Stimulated activated CD8-positive, alpha-beta memory T cell treated with anti-CD3 and anti-CD28 coated beads, Interleukin-12 subunit alpha, Interleukin-12 subunit beta, amount 100 ng/mL, for 24 hours (primary cell): ENCODE measurements around the gene HES1.

Experiments
- DNase-seq: peaks from one replicate; pipeline ENCODE4 v3.0.0-alpha.2; 2020; ENCODE audit errors: extremely low read depth

Gene HES1

GRCh38 chr3:194102436-194102835 is 33.5 kb upstream of the HES1 start:
- no peak for DNase-seq

- no peak for DNase-seq
These were observed 32.4 kb upstream of the HES1 start for GRCh38 chr3:194103505-194103904.

DNA sequence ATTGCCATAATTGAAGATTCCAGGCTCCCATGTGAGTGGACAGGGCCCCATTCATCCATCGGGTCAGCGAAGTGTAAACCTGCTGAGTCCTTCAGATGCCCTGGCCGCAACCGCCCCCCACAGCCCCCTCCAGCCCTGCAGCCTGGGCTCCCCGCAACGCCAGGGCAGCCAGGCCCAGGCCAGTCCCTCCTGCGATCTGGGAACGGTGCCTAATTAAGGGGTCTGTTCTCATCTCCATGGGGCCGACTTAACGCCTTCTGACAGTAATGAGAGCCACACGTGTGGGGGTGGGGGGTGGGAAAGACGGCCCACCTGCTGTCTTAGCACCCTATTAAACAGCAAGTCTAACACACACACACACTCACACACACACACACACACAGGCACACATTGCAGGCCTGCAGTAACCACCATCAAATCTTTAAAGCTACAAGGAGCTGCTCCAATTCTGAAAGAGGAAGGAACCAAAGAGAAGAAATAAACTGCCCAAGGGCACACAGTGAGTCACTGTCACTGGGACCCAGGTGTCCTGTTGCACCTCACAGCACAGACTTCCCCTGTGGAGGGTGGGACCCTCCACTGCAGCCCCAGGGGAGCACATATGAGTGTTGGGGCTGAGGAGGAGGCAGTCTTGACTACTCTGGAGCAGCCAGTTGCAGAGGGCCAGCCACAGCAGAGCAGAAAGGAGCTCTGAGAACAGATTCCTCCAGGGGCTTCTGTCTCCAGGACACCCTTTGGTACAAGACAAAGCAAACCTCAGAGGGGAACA is 31.8 kb upstream of the HES1 start:
- DNase-seq = no peak

- DNase-seq = no peak
These were observed 30.7 kb upstream of the HES1 start for GRCh38 chr3:194105292-194105691.

- no peak for DNase-seq
These were observed 28.8 kb upstream of the HES1 start for GRCh38 chr3:194107107-194107506.

DNA sequence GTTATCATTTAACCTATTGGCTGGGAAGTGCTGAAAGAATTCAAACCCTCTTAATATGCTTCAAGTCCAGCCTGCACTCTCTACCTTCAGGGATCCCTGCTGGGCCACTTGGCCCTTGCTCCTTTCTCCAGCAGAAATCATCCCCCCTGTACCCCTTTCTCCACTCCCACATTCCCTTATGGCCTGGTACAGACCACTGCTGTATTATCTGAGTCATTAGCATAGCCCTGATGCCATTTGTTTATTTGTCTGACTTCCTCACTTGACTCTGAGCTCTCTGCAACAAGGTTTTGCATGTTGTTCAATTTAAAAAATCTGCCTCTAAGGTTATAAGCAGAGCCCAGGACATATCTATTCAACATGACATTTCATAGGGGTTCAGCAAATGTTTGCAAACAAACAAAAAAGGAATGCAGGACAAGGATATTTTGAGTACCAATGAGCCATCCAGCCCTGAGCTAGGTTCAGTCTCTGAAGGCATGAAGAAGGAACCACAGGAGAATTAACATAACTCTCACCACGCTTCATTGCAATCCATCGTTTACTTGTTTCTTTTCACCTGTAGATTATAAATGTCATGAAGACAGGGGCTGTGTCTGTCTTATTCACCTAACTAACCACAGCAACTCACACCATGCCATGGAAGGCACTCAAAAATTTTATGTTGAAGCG is 26.6 kb upstream of the HES1 start:
- DNase-seq = no peak

DNA sequence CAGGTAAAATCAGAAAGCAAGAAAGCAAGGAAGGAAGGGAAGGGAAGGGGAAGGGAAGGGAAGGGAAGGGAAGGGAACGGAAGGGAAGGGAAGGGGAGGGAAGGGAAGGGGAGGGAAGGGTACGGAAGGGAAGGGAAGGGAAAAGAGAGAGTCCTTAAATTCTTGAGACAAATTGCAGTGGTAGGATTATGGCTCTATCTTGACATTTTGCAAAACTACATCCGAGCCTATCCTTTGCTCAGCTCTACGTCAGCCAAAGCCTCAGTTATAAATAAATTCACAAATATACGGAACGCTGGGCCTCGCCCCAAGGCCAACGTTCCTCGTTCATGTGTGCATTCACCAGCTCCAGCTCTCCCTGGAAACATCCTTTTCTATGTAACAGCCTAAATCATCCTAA is 25.5 kb upstream of the HES1 start:
- DNase-seq = no peak

DNA sequence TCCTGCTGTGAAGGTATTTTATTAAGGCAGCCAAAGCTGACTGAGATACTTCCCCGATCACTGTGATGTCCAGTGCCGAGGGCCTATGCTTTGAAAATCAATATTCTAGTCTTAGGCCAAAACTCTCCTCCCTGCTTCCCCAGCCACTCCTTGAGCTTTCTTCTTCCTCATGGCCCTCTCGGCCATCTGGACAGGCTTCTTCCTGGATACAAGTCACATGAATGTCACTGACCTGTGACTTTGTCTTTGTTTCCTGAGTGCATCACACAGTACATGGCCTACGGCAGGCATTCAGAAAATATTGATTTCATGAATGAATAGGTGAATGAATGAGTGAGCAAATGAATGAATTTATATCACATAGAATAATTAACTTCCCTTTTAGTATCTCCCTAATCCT is 24.6 kb upstream of the HES1 start:
- DNase-seq = no peak

DNA sequence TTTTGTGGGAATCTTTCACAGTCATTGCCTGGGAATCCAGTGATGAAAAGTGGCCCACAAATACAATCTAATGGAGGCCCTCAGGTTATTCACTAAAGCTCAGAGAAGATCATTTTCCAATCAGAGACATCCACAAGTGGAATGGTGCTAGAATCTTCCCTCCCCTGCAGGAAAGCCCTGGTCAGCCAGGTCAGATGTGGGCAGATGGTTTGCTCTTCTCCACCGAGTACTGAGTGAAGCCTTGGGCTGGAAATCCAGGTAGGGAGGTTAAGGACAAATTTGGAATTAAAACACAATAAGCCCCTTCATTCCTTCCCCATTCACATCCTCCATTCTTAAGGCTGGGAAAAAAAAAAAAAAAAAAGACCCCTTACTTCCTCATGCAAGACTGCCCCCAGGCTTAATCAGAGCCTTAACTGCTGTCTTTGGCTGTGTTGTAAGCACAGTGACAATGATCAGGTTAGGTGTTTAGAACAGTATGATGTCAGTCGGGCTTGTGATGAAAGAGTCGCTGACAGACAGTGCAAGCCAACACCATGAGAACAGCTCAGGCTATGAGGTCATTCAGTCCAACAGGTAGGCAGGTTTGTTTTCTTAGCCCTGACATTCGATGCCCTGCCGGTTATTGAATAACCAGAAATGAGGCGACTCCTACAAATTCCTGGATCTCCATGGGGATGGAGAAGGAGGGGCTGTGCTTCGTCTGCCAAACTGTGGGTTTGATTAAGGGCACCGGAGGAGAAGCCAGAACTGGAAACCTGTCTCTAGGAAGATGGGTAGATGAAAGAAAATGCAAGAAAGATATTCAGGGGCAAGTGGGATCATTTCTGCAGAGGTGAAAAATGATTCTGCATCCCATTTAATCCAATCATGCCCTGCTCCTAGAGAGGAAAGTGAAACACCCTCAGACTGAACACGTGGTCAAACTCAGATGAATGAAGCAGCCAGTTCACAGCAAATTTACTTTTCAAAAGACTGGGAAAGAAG is 23.5 kb upstream of the HES1 start:
- no peak for DNase-seq

- DNase-seq = no peak
These were observed 21.8 kb upstream of the HES1 start for GRCh38 chr3:194114123-194114522.

GRCh38 chr3:194117104-194117845 is 18.7 kb upstream of the HES1 start:
- DNase-seq = no peak

DNA sequence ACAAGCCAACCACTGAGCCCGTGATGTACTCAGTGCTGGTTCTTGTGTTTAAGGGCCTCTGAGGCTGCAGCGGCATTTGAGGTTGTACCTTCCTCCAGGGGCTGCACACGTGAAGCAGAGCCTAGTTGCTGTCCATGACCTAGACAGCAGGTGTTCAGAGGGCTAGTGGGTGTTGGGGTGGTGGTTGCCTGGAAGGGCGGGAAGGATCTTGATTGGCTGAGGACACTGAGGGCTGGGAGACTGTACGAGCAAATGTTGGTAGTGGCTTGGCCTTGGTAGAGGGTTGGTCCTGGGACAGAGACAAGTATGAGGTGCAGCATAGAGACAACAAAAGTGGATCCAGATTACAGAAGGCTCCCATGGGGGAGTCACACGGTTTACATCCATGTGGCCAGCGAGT is 17.0 kb upstream of the HES1 start:
- no peak for DNase-seq

DNA sequence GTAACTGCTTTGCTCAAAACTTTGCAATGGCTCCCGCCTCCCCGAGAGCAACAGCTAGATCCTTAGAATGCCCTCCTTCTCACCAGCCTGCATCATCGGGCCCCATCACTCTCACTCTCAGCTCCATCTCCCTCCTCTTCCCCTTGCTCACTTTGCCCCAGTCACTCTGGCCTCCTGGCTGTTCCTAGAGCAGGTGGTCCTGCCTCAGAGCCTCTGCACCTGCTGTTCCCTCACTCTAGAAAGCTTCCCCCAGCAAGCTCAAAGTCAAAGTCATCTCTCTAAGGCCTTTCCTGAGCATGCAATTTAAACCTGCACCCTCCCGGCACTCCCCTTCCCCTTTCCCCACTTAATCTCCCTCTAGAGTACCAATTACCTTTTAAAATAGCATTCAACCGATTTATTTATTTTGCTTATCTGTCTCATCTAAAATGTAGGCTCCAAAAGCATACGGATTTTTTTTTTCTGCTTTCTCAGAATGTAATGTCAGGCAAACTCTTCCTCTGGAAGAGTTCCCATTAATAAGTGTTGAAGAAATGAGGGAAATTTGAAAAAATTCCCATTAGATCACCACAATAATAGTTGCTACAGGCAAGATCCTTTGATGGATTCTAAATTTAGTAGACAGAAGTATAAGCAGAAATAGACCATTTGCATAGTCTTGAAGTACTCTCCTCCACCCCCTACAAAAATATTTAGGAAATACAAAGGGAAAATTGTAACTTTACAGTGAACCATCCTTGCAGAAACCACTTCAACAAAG is 15.9 kb upstream of the HES1 start:
- DNase-seq = no peak

DNA sequence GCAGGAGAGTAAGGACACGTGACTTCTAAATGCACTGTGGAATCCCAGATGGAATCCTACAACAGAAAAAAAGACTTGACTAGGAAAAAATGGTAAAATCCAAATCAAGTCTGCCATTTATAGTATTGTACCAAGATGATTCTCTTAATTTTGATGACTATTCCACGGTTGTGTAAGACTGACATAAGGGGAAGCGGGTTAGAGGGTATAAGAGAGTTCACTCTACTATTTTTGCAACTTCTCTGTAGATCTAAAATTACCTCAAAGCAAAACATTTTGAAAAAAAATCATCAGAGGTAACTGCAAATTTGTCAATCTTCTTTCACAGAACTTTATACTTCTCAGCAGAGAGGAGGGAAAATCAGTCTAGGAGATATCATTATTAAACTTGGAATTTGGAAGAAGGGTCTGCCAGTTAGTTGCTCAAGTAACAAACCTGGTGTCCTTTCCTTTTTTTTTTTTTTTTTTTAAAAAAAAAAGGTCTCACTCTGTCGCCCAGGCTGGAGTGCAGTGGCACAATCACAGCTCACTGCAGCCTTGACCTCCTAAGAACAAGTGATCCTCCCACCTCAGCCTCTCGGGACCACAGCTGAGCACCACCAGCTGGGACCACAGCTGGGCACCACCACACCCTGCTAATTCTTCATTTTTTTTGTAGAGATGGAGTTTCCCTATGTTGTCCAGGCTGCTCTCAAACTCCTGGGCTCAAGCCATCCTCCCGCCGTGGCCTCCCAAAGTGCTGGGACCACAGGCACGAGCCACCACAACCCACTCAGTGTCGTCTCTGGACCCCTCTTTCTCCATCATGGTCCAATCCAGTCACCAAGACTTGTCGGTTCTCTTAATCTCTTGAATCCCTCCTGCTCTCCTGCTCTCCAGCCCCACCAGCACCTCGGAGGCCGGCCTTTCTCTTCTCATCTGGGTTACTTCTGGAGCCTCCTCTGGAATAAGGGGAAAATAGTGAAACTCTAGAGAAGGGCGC is 14.9 kb upstream of the HES1 start:
- DNase-seq = no peak

DNA sequence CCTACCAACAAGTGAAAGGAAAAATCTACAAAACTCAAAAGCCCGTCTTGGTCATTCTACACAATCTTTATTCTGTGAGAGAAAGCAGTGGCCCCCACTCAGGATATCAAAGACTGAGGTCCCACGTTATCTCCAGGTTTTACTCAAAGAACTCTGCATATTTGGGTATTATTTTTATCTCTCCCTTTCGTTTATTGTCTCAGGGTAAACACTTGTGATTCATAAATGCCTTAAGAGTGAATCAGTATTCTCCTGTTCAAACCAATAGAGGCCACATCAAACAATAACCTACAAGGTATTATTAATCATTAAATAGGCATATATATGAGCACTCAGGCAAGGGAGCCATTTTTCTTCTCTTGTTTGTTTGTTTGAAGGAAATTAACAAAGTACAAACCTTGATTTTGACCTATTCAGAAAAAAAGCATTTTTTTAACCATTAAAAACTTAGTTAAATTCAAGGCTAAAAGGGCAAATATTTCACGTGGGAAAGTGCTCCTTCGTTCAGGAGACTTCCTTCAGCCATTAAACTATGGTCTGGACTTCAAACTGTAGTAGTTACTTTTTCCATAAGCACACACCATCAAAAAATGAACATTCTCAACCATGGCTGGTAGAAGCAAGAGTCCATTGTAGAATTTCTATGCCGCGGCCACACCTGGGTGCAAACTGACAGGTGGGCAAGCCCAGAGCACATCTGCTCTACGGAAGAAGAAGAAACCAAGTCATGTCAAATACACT is 13.9 kb upstream of the HES1 start:
- DNase-seq = no peak

- DNase-seq = no peak
These were observed 12.2 kb upstream of the HES1 start for GRCh38 chr3:194123726-194124125.

- no peak for DNase-seq
These were observed 11.8 kb upstream of the HES1 start for GRCh38 chr3:194124193-194124592.

- no peak for DNase-seq
These were observed 10.5 kb upstream of the HES1 start for GRCh38 chr3:194125442-194125841.

- DNase-seq = no peak
These were observed 9.2 kb upstream of the HES1 start for GRCh38 chr3:194126790-194127189.
